H1 (cell line): ENCODE measurements around the gene FRMD4A. TPM values are rescaled to one million over a fixed set of nuclear protein-coding genes. Genes with fewer than 3 reads are reported as not detected.

Experiments used
- CHD7 ChIP-seq: fragments of 300-600 bp; sonication (generic); IDR thresholded peaks from 2 replicates; pipeline ENCODE4 v1.7.1; 2012; ENCODE audit warnings: low read length, moderate library complexity, mild to moderate bottlenecking, inconsistent platforms; ENCODE audit not compliant: insufficient replicate concordance
- CREB1 ChIP-seq: IDR thresholded peaks from 2 replicates; pipeline ENCODE4 v1.6.1; 2012; ENCODE audit warnings: inconsistent platforms
- FOSL1 ChIP-seq: IDR thresholded peaks from 2 replicates; pipeline ENCODE4 v1.6.1; 2011; ENCODE audit warnings: mild to moderate bottlenecking, low read depth, low read length, moderate library complexity; ENCODE audit not compliant: insufficient read depth
- SUZ12 ChIP-seq: fragments of 200-600 bp; sonication (generic); IDR thresholded peaks from 2 replicates; pipeline ENCODE4 v1.6.1; 2012; ENCODE audit warnings: mild to moderate bottlenecking, inconsistent platforms, low read length, moderate library complexity, mixed read lengths
- polyA plus RNA-seq, 7 experiments: library from polyadenylated mRNA; depleted of rRNA in 3 of 7; stranded (reverse) in 5 of 7; unstranded in 2 of 7; fragments of >200 nt in 5 of 7; fragments of 200-250 nt in 2 of 7; gene quantifications; 1 replicate in 5 of 7; 2 replicates in 1 of 7; 4 replicates in 1 of 7; pipeline versions ENCODE4 v1.2.1 to v1.2.3, GENCODE V29; 2011 to 2013; ENCODE audit warnings: missing spikeins in 2 of 7, mixed read lengths in 2 of 7
- total RNA-seq: library from RNA; stranded (reverse); fragmentation: NEBNext Ultra II Directional; extraction: Animal tissue kit (Norgen Biotek cat#: 25700); gene quantifications from 2 replicates; pipeline ENCODE4 v1.2.1, GENCODE V29; 2021

Gene FRMD4A
- total and polyA plus RNA-seq, 2 of the 8 experiments (the other 6 are each of a cell fraction or from before 2014, with no cell fraction given) = 38.6 to 39.6 TPM

- TF ChIP-seq CHD7 (no peak), SUZ12 (no peak), CREB1 (no peak), FOSL1 (no peak)
Measured at GRCh38 chr10:13730306-13730652, 600.4 kb downstream of the FRMD4A start (continued).
